PFSK-1 (cell line): ENCODE data around the gene NKX1-2.

Experiments used
- POLR2AphosphoS5 ChIP-seq: IDR thresholded peaks from 2 replicates; pipeline ENCODE4 v1.6.1; 2012; ENCODE audit warnings: low read depth, mild to moderate bottlenecking, control low read depth, low read length, moderate library complexity
- SIN3A ChIP-seq: IDR thresholded peaks from 2 replicates; pipeline ENCODE4 v1.6.1; 2012; ENCODE audit warnings: mild to moderate bottlenecking, low read length, moderate library complexity, borderline replicate concordance; ENCODE audit not compliant: insufficient read depth
- TAF1 ChIP-seq: IDR thresholded peaks from 2 replicates; pipeline ENCODE4 v1.6.1; 2012; ENCODE audit warnings: low read length, control low read depth, borderline replicate concordance; ENCODE audit not compliant: insufficient read depth
- TF ChIP-seq, protein P1 (sequence below), 2 experiments: IDR thresholded peaks; 2 replicates each; pipeline versions ENCODE4 v1.6.1 to v1.8.0; 2011 to 2012; ENCODE audit warnings: low read depth in 2 of 2, low read length in 2 of 2, control low read depth in 1 of 2, inconsistent platforms in 1 of 2, mild to moderate bottlenecking in 1 of 2, moderate library complexity in 1 of 2; ENCODE audit not compliant: insufficient read depth in 1 of 2

DNA sequence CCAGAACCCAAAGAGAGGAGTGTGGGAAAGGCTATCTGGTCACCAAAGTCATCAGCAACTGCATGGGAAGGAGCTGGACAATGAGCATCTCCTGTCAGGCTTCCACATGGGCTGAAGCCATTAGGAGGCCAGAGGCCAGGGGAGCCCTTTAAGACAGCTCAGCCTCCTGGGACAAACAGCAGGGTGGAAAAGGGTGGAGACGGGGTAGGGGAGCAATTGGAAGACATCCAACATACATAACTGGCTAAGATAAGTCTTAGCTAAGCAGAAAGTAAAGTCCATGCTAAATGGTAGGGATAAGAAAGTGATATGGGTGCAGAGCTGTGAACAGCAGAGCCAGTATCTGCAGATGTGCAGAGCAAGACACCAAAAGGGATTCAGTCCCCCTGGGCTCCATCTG lies 29.6 kb downstream of the NKX1-2 start:
- TF ChIP-seq SIN3A (no peak), POLR2AphosphoS5 (no peak), TAF1 (no peak)
- TF ChIP-seq, protein P1, sequence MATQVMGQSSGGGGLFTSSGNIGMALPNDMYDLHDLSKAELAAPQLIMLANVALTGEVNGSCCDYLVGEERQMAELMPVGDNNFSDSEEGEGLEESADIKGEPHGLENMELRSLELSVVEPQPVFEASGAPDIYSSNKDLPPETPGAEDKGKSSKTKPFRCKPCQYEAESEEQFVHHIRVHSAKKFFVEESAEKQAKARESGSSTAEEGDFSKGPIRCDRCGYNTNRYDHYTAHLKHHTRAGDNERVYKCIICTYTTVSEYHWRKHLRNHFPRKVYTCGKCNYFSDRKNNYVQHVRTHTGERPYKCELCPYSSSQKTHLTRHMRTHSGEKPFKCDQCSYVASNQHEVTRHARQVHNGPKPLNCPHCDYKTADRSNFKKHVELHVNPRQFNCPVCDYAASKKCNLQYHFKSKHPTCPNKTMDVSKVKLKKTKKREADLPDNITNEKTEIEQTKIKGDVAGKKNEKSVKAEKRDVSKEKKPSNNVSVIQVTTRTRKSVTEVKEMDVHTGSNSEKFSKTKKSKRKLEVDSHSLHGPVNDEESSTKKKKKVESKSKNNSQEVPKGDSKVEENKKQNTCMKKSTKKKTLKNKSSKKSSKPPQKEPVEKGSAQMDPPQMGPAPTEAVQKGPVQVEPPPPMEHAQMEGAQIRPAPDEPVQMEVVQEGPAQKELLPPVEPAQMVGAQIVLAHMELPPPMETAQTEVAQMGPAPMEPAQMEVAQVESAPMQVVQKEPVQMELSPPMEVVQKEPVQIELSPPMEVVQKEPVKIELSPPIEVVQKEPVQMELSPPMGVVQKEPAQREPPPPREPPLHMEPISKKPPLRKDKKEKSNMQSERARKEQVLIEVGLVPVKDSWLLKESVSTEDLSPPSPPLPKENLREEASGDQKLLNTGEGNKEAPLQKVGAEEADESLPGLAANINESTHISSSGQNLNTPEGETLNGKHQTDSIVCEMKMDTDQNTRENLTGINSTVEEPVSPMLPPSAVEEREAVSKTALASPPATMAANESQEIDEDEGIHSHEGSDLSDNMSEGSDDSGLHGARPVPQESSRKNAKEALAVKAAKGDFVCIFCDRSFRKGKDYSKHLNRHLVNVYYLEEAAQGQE (IDR thresholded peaks at IDR 0.05; ENCODE audit: insufficient read depth in 1 of 2, low read depth in 2 of 2, low read length in 2 of 2) = no peak
